AG20443 (cell line): ENCODE data around the gene ZNHIT2.
A peak's percentile ranks its signal among the peaks of the same experiment; 100 is the strongest.
"Not testable (repeated sequence)": the region's sequence is repeated elsewhere in the genome, so short reads cannot be mapped to it uniquely, and the experiment has no call there.

ENCODE experiments used
- DNase-seq: peaks from one replicate; pipeline ENCODE4 v3.0.0; 2012; ENCODE audit warnings: low spot score, mixed read lengths

Gene ZNHIT2

GRCh38 chr11:65119670-65119995 lies 2.1 kb upstream of the ZNHIT2 start:
- DNase-seq = no peak

GRCh38 chr11:65118891-65119669 lies 1.6 kb upstream of the ZNHIT2 start:
- not testable (repeated sequence) for DNase-seq

DNA sequence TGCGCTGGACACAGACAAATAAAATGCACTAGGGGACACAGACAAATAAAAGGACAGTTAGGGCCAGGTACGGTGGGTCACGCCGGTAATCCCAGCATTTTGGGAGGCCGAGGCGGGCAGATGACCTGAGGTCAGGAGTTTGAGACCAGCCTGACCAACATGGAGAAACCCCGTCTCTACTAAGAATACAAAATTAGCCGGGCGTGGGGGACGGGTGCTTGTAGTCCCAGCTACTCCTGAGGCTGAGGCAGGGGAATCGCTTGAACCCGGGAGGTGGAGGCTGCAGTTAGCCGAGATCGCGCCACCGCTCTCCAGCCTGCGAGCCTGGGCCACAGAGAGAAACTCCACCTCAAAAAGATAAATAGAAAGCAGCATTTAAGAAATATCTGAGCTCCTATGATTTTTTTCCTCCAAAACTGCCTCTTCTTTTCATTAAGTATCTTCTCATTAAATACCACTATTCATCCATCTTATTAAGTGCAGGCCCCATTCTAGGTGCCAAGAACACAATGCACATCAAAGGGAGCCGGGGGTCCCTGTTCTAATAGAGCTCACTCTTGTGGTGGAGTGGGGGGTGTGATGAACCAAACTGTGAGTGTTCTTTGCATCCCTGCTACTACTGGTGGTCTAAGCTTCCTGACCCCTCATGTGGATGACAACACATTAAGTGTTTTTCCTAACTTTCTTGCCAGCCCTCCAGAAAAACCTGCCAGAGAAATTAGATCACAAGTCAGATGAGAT lies 766 bp upstream of the ZNHIT2 start:
- no peak for DNase-seq

DNA sequence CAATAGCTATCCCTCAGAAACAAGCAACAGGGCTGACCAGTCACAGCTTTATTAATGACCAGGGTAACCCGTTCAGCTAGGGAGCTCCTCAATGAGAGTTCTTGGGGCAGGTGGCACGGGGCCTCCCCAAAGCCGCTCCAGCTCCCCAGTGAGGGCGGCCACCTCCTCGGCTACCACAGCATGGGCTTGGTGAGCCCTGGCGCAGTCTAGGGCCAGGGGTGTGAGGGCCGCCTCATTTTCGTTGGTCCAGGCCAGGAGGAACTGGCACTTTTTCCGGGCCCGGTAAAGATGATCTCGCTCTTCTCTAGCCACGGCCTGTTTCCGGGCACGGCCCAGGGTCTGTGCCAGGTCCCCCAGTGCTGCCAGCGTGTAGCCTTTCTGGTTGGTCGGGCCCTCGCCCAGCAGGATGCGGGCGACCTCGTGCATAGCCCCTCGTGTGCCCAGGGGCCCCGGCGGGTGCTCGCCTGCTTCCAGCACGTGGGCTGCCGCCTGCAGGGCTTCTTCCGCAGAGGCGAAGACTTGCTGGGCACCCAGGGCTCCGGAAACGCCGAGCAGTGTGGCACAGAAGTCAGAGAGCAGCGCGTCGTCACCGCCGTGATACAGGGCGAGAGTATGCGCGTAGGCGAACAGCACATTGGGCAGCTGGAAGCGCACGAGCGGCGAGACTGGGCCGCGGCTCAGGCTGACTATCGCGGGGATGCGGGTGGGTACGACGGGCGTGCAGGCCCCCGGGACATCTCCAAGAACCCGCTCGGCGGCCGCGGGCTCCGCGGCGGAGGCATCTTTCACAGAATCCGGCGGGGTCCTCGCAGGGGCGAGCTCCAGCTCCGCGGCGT lies 913 bp downstream of the ZNHIT2 start:
- peak; percentile 53 for DNase-seq

- DNase-seq = no peak
Measured at GRCh38 chr11:65115361-65116082, 2.0 kb downstream of the ZNHIT2 start.

- DNase-seq = no peak
Measured at GRCh38 chr11:65114538-65115171, 2.8 kb downstream of the ZNHIT2 start.

- no peak for DNase-seq
Measured at GRCh38 chr11:65113839-65114238, 3.7 kb downstream of the ZNHIT2 start.

DNA sequence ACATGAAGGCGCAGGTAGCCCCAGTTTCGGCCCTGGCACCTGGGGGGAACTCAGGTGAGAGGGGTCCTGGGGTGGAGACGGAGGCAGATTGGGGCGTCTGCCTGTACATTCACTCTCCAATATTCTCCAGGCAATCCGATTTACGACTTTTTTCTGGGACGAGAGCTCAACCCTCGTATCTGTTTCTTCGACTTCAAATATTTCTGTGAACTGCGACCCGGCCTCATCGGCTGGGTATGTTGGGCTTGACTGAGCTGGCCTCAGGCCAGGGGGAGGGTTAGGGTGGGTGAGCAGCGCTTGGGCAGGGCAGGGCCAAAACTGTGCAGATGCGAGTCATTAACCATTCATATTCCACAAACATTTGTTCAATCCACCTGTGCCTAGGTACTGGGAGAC lies 4.1 kb downstream of the ZNHIT2 start:
- DNase-seq = no peak

GRCh38 chr11:65112546-65113360 lies 4.7 kb downstream of the ZNHIT2 start:
- peak; percentile 75 for DNase-seq

- DNase-seq = peak; percentile 96
Measured at GRCh38 chr11:65111744-65112545, 5.6 kb downstream of the ZNHIT2 start, which contains the start of gene TM7SF2. TM7SF2 (plus strand) TSS chr11:65111872; CDS start chr11:65112016, 144 bp downstream.

GRCh38 chr11:65111159-65111743 lies 6.2 kb downstream of the ZNHIT2 start:
- no peak for DNase-seq

GRCh38 chr11:65110354-65110861 lies 7.1 kb downstream of the ZNHIT2 start:
- DNase-seq = peak; percentile 91

GRCh38 chr11:65109231-65110198 lies 8.0 kb downstream of the ZNHIT2 start:
- no peak for DNase-seq

DNA sequence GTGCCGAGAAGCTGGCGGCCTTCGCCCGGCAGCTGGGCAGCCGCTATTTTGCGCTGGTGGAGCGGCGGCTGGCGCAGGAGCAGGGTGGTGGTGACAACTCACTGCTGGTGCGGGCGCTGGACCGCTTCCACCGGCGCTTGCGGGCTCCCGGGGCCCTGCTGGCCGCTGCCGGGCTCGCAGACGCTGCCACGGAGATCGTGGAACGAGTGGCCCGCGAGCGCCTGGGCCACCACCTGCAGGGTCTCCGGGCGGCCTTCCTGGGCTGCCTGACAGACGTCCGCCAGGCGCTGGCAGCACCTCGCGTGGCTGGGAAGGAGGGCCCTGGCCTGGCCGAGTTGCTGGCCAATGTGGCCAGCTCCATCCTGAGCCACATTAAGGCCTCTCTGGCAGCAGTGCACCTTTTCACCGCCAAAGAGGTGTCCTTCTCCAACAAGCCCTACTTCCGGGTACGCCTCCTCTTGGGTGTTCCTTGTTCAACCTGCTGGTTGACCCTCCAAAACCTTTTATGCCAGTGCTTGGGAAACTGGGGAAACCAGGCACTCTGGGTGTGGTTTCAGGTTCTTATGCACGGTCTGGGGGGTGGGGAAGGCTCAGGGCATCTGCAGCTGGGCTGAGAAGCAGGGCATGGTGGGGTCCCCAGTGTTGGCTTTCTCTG lies 8.9 kb downstream of the ZNHIT2 start:
- no peak for DNase-seq

DNA sequence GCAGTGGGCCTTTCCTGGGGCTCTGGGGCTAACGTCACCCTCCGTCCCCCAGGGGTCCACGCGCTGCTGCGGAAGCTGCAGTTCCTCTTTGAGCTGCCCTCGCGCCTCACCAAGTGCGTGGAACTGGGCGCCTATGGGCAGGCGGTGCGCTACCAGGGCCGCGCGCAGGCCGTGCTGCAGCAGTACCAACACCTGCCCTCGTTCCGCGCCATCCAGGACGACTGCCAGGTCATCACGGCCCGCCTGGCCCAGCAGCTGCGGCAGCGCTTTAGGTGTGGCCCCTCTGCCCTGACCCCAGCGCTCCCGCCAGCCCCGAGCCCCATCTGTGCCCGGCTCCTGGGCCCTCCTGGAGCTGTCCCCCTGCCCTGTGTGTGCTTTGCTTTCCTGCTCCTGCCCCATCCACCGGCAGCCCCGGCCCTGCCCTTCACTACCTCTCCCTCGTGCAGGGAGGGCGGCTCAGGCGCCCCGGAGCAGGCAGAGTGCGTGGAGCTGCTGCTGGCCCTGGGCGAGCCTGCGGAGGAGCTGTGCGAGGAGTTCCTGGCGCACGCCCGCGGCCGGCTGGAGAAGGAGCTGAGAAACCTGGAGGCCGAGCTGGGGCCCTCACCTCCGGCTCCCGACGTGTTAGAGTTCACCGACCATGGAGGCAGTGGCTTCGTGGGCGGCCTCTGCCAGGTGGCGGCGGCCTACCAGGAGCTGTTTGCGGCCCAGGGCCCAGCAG lies 9.6 kb downstream of the ZNHIT2 start:
- DNase-seq = no peak

DNA sequence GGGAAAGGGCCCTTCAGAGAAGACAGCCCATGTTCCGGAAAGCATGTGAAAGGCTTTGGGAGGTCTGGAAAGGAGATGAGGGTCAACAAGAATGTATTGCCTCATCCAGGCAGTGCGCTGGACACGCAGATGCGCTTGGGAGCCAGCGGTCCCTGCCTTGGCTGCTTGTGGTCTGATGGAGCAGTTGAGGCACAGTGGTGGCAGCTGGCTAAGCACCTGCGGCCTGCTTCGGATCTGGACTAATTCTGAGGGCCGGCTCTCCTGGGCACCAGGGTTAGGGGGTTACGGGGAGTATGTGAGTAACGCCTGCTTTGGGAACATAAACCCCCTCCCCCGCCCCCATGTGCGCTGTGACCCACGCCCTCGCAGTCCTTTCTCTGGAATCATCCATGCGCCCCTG lies 10.4 kb downstream of the ZNHIT2 start:
- DNase-seq = no peak

DNA sequence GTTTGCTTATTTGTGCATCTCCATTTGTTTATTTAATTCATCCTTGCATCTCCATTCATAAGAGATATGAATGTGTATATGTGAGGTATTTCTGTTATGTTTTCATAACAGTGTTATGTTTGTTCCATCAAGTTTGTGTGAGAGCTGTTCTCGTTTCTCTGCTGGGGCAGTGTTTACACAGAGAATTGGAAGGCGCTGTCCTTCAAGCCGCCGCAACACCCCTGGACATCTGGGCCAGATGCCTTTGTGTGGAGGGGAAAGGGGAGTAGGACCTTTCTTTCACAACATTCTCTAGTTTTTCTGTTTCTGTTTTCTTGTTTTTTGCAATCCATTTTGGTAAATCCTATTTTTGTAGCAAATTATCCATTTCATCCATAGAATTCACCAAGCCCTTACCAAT lies 12.9 kb downstream of the ZNHIT2 start:
- no peak for DNase-seq
